Ovary (tissue), 9 donors: ENCODE data around the gene SYCE1L. TPM values are rescaled to one million over a fixed set of nuclear protein-coding genes. Genes with fewer than 3 reads are reported as not detected.

Experiments used
- DNase-seq, 5 donors: peaks; one replicate each; pipeline ENCODE4 v3.0.0-alpha.2; 2019 to 2020
- H3K27ac ChIP-seq, 2 donors: fragments of 200-600 bp; one replicate each; pipeline versions ENCODE4 v1.5.1 to v1.8.0; 2019 to 2022
- H3K27me3 ChIP-seq: fragments of 200-600 bp; one replicate; pipeline ENCODE4 v1.8.0; 2022
- H3K36me3 ChIP-seq: fragments of 200-600 bp; sonication (generic); one replicate; pipeline ENCODE4 v1.5.1; 2019
- H3K4me1 ChIP-seq: one replicate; pipeline ENCODE4 v1.8.1; 2013; ENCODE audit warnings: mild to moderate bottlenecking, moderate library complexity; ENCODE audit not compliant: insufficient read depth
- H3K4me3 ChIP-seq: fragments of 200-600 bp; sonication (generic); one replicate; pipeline ENCODE4 v1.5.1; 2017
- H3K9me3 ChIP-seq, 2 donors: fragments of 200-600 bp in 1 of 2; sonication (generic) in 1 of 2; one replicate each; pipeline versions ENCODE4 v1.5.1 to v1.8.1; 2013 to 2019; ENCODE audit warnings: mild to moderate bottlenecking in 1 of 2, moderate library complexity in 1 of 2
- EP300 ChIP-seq: sonication (generic); formaldehyde crosslinking; IDR thresholded peaks from one replicate; pipeline ENCODE4 v1.6.1; 2017; ENCODE audit warnings: antibody characterized with exemption
- POLR2A ChIP-seq: fragments of 450-650 bp; IDR thresholded peaks from one replicate; pipeline ENCODE4 v1.6.1; 2017; ENCODE audit warnings: antibody characterized with exemption, mild to moderate bottlenecking, moderate library complexity
- WGBS, 3 donors: extraction: QIAGEN DNeasy Blood & Tissue Kit in 1 of 3; methylation state at CpG; one replicate each; pipeline versions ENCODE4 v1.1.5 to v1.1.7; 2013 to 2017; 5-methylcytosine and 5-hydroxymethylcytosine counted together
- intact Hi-C, 4 donors: fragments of 100-400 bp; cut with DNase I; formaldehyde crosslinking; loops; one replicate each; pipeline versions ENCODE4 v1.11.0 to v1.15.1; 2022 to 2023
- polyA plus RNA-seq, 2 donors: library from polyadenylated mRNA; stranded (reverse); fragments of 200-250 nt in 1 of 2; fragments of 350-450 nt in 1 of 2; fragmentation: Illumina TruSeq in 1 of 2; extraction: RNeasy Lipid Tissue Mini Kit (QIAGEN cat#74804) in 1 of 2; gene quantifications; one replicate each; pipeline ENCODE4 v1.2.3, GENCODE V29; 2013 to 2014
- total RNA-seq, 7 donors: library from RNA; depleted of rRNA in 2 of 7; stranded (reverse); fragments of >200 nt in 2 of 7; fragmentation: NEBNext Ultra II Directional in 3 of 7; extraction: Animal tissue kit (Norgen Biotek cat#: 25700) in 3 of 7; gene quantifications; one replicate each; pipeline versions ENCODE4 v1.1.0 to v1.2.4, GENCODE V29; 2016 to 2023
- TF ChIP-seq, protein P1 (sequence below), 3 donors: fragments of 450-650 bp in 2 of 3; fragments of 200-600 bp in 1 of 3; IDR thresholded peaks; one replicate each; pipeline versions ENCODE4 v1.5.1 to v1.8.0; 2016 to 2022; ENCODE audit warnings: antibody characterized with exemption in 3 of 3, mild to moderate bottlenecking in 1 of 3
- donor health status: DM: no; HTN: no; CAD: no; lungs with moderate emphysema.
- donor health status: DM: no; HTN: no; CAD: no.
- donor health status: Bipolar disorder and iron deficiency.
- donor health status: DM: yes; HTN: yes; CAD: no.
- donor health status: DM: no; HTN: no; CAD: no.
- donor health status: DM: yes; HTN: yes; CAD: no.

SYCE1L gene
- total and polyA plus RNA-seq, 9 donors, result 4.4 to 56.0 (median 9.8) TPM; not detected in 1

GRCh38 chr16:77166726-77167125 is 32.5 kb upstream of the SYCE1L start:
- intact Hi-C loops, result loop anchor here in 1 of 4 donors (10.0 kb wide), 1 partner anchor 1372 kb away; no protein-coding TSS in a partner anchor
- H3K9me3 ChIP-seq, result no peaks in the 10 kb centered on the region
- WGBS, 3 donors, result 44 to 52% (median 51%) methylated on average over 2 of the region's 2 CpGs
- no peaks in the 10 kb centered on the region for H3K4me1 ChIP-seq
- DNase-seq, result no peak
- no peak for TF ChIP-seq POLR2A
- TF ChIP-seq, protein P1, sequence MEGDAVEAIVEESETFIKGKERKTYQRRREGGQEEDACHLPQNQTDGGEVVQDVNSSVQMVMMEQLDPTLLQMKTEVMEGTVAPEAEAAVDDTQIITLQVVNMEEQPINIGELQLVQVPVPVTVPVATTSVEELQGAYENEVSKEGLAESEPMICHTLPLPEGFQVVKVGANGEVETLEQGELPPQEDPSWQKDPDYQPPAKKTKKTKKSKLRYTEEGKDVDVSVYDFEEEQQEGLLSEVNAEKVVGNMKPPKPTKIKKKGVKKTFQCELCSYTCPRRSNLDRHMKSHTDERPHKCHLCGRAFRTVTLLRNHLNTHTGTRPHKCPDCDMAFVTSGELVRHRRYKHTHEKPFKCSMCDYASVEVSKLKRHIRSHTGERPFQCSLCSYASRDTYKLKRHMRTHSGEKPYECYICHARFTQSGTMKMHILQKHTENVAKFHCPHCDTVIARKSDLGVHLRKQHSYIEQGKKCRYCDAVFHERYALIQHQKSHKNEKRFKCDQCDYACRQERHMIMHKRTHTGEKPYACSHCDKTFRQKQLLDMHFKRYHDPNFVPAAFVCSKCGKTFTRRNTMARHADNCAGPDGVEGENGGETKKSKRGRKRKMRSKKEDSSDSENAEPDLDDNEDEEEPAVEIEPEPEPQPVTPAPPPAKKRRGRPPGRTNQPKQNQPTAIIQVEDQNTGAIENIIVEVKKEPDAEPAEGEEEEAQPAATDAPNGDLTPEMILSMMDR (IDR thresholded peaks at IDR 0.05), result no peak
- TF ChIP-seq EP300, result no peak
- H3K36me3 ChIP-seq, result no peaks in the 10 kb centered on the region
- H3K27ac ChIP-seq, result no peak overlapping the region
- H3K4me3 ChIP-seq, result no peak overlapping the region
- H3K27me3 ChIP-seq, result no peaks in the 10 kb centered on the region

DNA sequence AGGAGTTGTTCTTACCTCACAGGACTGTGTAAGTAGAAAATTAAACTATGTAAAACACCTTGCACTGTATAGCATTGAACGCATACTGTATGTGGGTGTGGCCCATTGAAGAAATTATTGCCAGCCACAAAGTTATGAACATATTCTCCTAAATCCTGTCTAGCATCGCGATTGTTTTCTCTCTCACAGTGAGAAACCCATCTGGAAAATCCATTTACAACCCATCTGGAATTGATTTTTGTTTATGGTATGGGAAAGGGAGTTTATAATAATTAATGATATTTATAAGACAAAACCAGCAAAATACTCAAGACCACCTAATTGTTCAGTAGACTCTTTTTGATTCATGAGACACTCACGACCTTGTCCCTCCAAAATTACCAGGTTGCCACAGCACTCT is 30.3 kb upstream of the SYCE1L start:
- intact Hi-C loops, result loop anchor here in 1 of 4 donors (10.0 kb wide), 1 partner anchor 1374 kb away; no protein-coding TSS in a partner anchor

GRCh38 chr16:77169650-77170236 is 29.5 kb upstream of the SYCE1L start:
- Histone ChIP-seq H3K4me1 (no peaks in the 10 kb centered on the region), H3K27ac (no peak overlapping the region), H3K4me3 (no peak overlapping the region), H3K27me3 (no peaks in the 10 kb centered on the region), H3K36me3 (no peaks in the 10 kb centered on the region), H3K9me3 (no peaks in the 10 kb centered on the region)
- WGBS, 3 donors, result 14 to 15% (median 15%) methylated on average over 6 of the region's 6 CpGs
- no peak for DNase-seq
- no peak for TF ChIP-seq EP300
- no peak for TF ChIP-seq POLR2A
- TF ChIP-seq, protein P1 (IDR thresholded peaks at IDR 0.05), result no peak
- intact Hi-C loops, result loop anchor here in 1 of 4 donors (10.0 kb wide), 1 partner anchor 1375 kb away; no protein-coding TSS in a partner anchor

More for the DNA sequence above, 30.3 kb upstream of the SYCE1L start:
- Histone ChIP-seq H3K36me3 (no peaks in the 10 kb centered on the region), H3K9me3 (no peaks in the 10 kb centered on the region), H3K4me3 (no peak overlapping the region), H3K4me1 (no peaks in the 10 kb centered on the region), H3K27me3 (no peaks in the 10 kb centered on the region), H3K27ac (no peak overlapping the region)
- TF ChIP-seq, protein P1 (IDR thresholded peaks at IDR 0.05), result no peak
- TF ChIP-seq POLR2A (no peak), EP300 (no peak)
- 73 to 78% (median 77%) methylated on average over 4 of the region's 4 CpGs for WGBS, 3 donors
- DNase-seq, result no peak

DNA sequence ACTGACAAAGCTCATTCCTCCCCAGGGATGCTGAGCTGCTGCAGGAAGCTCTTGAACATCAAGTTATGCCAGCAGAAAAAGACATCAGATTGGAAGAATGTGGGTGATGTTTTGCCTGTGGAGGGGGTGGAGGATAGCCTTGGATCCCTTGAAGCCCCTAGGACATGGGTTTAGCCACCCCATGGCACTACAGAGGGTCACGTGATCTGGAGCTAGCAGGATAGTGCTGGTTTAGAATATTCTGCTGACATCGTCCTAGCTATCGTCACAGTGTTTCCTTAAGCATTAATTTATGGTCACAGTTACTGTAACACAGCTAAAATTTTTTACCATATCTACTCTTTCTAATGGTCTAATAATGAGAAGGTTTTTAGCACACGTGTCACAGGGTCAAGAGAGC is 28.4 kb upstream of the SYCE1L start:
- 10 to 21% (median 12%) methylated on average over 4 of the region's 4 CpGs for WGBS, 3 donors
- H3K4me1 ChIP-seq, result no peaks in the 10 kb centered on the region
- DNase-seq, result no peak
- H3K9me3 ChIP-seq, result no peaks in the 10 kb centered on the region
- no peaks in the 10 kb centered on the region for H3K36me3 ChIP-seq
- H3K27me3 ChIP-seq, result no peaks in the 10 kb centered on the region
- TF ChIP-seq POLR2A (no peak), EP300 (no peak)
- TF ChIP-seq, protein P1 (IDR thresholded peaks at IDR 0.05), result no peak
- H3K27ac ChIP-seq, result no peak overlapping the region
- intact Hi-C loops, result no loop called here
- H3K4me3 ChIP-seq, result no peak overlapping the region
